HG03060 (cell line): ENCODE results near the gene SKOR1.

Experiments used
- ATAC-seq: cut with Tn5 transposase; IDR thresholded peaks from one replicate; pipeline ENCODE4 v1.9.1; 2021; ENCODE audit warnings: low read depth, moderate number of reproducible peaks; ENCODE audit not compliant: unreplicated experiment

Gene SKOR1

GRCh38 chr15:67794832-67795574 is 30.3 kb upstream of the SKOR1 start:
- no peak for ATAC-seq

- ATAC-seq, result no peak
These were observed 28.8 kb upstream of the SKOR1 start for GRCh38 chr15:67796196-67797127.

GRCh38 chr15:67799801-67800205 is 25.5 kb upstream of the SKOR1 start:
- ATAC-seq, result no peak

GRCh38 chr15:67801142-67801541 is 24.2 kb upstream of the SKOR1 start:
- ATAC-seq, result no peak

- no peak for ATAC-seq
These were observed 23.1 kb upstream of the SKOR1 start for GRCh38 chr15:67801926-67802914.

- ATAC-seq, result no peak
These were observed 22.0 kb upstream of the SKOR1 start for GRCh38 chr15:67803299-67803698.

GRCh38 chr15:67803996-67804843 is 21.1 kb upstream of the SKOR1 start:
- ATAC-seq, result no peak

GRCh38 chr15:67805008-67805665 is 20.2 kb upstream of the SKOR1 start:
- no peak for ATAC-seq

- no peak for ATAC-seq
These were observed 19.4 kb upstream of the SKOR1 start for GRCh38 chr15:67805666-67806516.

- no peak for ATAC-seq
These were observed 18.8 kb upstream of the SKOR1 start for GRCh38 chr15:67806536-67806935.

- no peak for ATAC-seq
These were observed 18.2 kb upstream of the SKOR1 start for GRCh38 chr15:67807141-67807540.

GRCh38 chr15:67807836-67808235 is 17.5 kb upstream of the SKOR1 start:
- no peak for ATAC-seq

- ATAC-seq, result no peak
These were observed 16.5 kb upstream of the SKOR1 start for GRCh38 chr15:67808821-67809220.

GRCh38 chr15:67809441-67809840 is 15.9 kb upstream of the SKOR1 start:
- no peak for ATAC-seq

- no peak for ATAC-seq
These were observed 15.4 kb upstream of the SKOR1 start for GRCh38 chr15:67809866-67810265.

- no peak for ATAC-seq
These were observed 13.1 kb upstream of the SKOR1 start for GRCh38 chr15:67812241-67812644.

GRCh38 chr15:67813104-67813634 is 12.1 kb upstream of the SKOR1 start:
- no peak for ATAC-seq

- no peak for ATAC-seq
These were observed 10.2 kb upstream of the SKOR1 start for GRCh38 chr15:67815036-67815592.
